ENCODE measurements around the gene CMSS1.

Gene CMSS1

DNA sequence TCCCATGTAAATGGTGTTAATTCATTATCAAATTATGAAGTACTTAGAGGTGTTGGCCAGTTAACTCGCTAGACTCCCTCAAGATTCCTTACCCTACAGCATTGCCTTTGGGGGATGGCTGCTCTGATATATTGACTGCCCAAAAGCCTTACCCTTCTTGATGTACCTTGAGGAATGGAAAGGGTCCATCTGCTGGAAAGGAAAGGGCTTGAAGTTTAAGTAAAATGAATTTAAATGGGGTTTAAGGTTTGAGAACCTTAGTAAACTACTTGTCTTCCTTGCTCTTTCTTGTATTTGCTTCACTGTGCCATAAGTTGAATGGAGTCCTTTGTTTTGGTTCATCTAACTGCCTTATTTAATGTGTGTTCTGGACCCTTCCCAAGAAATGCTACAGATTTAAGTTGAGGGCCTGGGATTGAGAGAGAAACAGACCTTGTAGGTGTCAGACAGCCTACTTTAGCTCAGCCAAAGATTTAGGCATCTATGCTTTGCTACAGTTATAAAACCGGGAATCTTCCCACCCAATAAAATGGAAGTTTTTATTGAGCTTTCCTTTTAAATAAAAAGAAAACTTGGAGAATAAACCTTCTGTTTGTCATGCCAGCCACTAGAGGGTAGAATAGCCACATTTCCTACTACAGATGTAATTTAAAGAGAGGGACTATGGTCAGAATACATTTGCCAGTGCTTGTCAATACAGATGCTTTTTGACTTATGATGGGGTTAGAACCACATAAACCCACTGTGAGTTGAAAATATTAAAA, 25.3 kb downstream of the CMSS1 start:
- TF ChIP-seq, protein P1, sequence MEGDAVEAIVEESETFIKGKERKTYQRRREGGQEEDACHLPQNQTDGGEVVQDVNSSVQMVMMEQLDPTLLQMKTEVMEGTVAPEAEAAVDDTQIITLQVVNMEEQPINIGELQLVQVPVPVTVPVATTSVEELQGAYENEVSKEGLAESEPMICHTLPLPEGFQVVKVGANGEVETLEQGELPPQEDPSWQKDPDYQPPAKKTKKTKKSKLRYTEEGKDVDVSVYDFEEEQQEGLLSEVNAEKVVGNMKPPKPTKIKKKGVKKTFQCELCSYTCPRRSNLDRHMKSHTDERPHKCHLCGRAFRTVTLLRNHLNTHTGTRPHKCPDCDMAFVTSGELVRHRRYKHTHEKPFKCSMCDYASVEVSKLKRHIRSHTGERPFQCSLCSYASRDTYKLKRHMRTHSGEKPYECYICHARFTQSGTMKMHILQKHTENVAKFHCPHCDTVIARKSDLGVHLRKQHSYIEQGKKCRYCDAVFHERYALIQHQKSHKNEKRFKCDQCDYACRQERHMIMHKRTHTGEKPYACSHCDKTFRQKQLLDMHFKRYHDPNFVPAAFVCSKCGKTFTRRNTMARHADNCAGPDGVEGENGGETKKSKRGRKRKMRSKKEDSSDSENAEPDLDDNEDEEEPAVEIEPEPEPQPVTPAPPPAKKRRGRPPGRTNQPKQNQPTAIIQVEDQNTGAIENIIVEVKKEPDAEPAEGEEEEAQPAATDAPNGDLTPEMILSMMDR (IDR thresholded peaks at IDR 0.05) = peak; percentile 76
- Histone ChIP-seq H3K4me3 (peak overlapping the region; percentile 58), H3K27ac (peak overlapping the region; percentile 80 to 94)
- DNase-seq (ENCODE audit: low spot score) = no peak

- Histone ChIP-seq H3K4me3 (peak overlapping the region; percentile 58), H3K27ac (peak overlapping the region; percentile 80 to 94)
- DNase-seq (ENCODE audit: low spot score) = no peak
These were observed 26.1 kb downstream of the CMSS1 start for GRCh38 chr3:99843590-99844258.

DNA sequence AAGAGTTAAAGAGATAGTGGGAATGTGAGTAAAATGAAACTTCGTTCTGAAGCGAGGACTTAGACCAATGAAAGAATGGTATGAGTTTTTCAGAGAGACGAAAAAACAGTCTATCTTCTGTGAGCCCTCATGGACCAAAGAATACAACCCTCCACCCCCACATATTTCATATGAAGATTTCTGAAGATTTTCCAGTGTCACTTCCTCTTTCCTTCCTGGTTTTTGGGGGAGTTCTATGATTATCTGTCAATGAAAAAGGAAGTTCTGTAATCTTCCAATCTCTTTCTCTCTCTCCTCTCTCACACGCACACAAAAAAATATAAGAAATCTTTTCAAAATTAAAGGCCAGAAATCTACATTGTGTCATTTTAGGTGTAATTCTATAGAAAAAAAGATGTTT, 27.7 kb downstream of the CMSS1 start:
- H3K4me3 ChIP-seq = peak overlapping the region; percentile 32
- peak overlapping the region; percentile 80 to 94 for H3K27ac ChIP-seq
- no peak for DNase-seq (ENCODE audit: low spot score)
- TF ChIP-seq, protein P1 (IDR thresholded peaks at IDR 0.05) = no peak

More at GRCh38 chr3:99843590-99844258, 26.1 kb downstream of the CMSS1 start:
- TF ChIP-seq, protein P1 (IDR thresholded peaks at IDR 0.05) = no peak

DNA sequence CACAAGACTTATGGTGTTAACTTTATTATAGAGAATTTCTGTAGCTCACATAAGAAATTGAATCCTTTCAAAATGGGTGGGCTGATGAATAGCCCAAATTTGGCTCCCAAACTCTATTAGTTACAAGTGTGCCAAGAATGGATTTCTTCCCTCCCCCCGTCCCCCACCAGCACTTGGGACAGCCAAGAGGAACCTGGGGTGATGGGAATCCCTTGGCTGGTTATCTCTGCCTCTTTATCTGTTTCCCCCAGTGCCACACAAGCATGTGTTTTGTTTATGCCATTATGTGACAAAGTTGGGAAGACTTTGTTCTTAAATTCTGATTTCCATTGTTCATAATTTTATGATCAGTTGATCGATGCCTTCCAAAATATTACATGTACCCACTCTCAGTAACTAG, 28.3 kb downstream of the CMSS1 start:
- no peak overlapping the region for H3K4me3 ChIP-seq
- TF ChIP-seq, protein P1 (IDR thresholded peaks at IDR 0.05) = no peak
- no peak for DNase-seq (ENCODE audit: low spot score)
- peak overlapping the region; percentile 80 to 94 for H3K27ac ChIP-seq

- H3K4me3 ChIP-seq = peak overlapping the region; percentile 32
- H3K27ac ChIP-seq = peak overlapping the region; percentile 80 to 94
- no peak for DNase-seq (ENCODE audit: low spot score)
- TF ChIP-seq, protein P1 (IDR thresholded peaks at IDR 0.05) = no peak
These were observed 29.0 kb downstream of the CMSS1 start for GRCh38 chr3:99846477-99847160.

GRCh38 chr3:99848433-99848832, 30.8 kb downstream of the CMSS1 start:
- peak overlapping the region; percentile 53 to 71 for H3K27ac ChIP-seq

More at GRCh38 chr3:99848433-99848832, 30.8 kb downstream of the CMSS1 start:
- TF ChIP-seq, protein P1 (IDR thresholded peaks at IDR 0.05) = no peak
- peak overlapping the region; percentile 45 for H3K4me3 ChIP-seq
- DNase-seq (ENCODE audit: low spot score) = no peak
